ENCODE measurements around the gene PINLYP.

PINLYP gene

DNA sequence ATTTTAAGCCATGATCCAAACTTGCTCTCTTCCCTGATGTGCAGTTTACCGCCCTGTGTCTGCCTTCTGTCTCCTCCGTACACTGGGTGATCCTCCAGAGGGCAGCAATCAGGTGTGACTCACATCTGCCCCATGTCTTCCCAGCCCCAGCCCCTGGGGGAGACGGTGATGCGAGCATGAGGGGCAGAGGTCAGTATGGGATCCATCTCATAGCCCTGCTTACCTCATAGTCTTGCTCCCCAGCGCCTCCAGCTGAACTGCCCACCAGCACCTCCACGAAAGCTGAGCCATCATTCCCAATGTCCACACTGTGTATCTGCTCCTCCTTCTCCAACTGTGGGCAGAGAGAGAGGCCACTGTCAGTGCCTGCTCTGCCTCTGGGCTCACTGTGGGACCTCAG lies 14.9 kb upstream of the PINLYP start:
- TF ChIP-seq ZNF8 (CRISPR knock-in tag; IDR thresholded peaks at IDR 0.05) (no peak), GLIS3 (CRISPR knock-in tag; IDR thresholded peaks at IDR 0.05) (no peak), CSDC2 (CRISPR knock-in tag; IDR thresholded peaks at IDR 0.05) (no peak)
- ATAC-seq, result peak; percentile 30; the same call in 2 of the 3 replicates

DNA sequence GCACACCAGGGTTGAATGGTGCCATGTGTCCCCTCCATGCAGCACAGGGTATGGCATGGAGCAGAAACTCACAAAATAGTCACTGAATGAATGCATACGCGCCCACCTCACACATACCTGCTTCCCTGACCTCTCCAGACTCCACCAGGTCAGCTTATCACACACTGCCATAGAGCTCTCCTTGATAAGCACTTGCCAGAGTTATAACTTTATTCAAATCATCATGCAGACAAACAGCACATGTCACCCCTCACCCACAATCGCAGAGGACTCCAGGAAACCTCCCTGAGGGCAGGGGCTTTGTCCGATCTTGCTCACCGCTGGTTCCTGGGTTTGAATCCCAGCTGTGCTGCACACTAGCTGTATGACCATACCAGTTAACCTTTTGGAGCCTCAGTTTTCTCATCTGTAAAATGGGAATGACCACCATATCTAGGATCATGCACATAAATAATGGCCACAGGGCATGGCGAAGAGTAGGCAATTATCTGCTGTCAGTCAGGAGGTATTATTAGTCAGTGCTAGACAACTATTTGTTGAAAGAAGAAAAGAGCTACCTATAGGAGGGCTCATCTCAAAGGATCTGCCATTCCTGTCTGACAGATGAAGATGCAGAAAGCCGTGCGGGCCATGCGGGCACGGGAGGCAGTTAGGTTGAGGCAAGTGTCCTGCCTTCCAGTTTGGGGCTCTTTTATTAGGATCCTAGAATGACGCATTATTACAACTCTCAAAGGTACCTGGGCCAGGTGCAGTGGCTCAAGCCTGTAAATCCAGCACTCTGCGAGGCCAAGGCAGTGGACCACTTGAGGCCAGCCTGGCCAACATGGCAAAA lies 14.2 kb upstream of the PINLYP start:
- ATAC-seq, result no peak
- TF ChIP-seq PATZ1 (CRISPR knock-in tag; IDR thresholded peaks at IDR 0.05; ENCODE audit: borderline replicate concordance), result no peak
- TF ChIP-seq PPARA (CRISPR knock-in tag; IDR thresholded peaks at IDR 0.05; ENCODE audit: borderline replicate concordance), result no peak
- TF ChIP-seq TSHZ2 (CRISPR knock-in tag; IDR thresholded peaks at IDR 0.05), result no peak
- TF ChIP-seq BACH2 (CRISPR knock-in tag; IDR thresholded peaks at IDR 0.05; ENCODE audit: borderline replicate concordance), result no peak
- TF ChIP-seq CREB5 (CRISPR knock-in tag; IDR thresholded peaks at IDR 0.05; ENCODE audit: low read depth), result no peak
- no peak for TF ChIP-seq ZNF70 (CRISPR knock-in tag; IDR thresholded peaks at IDR 0.05)
- no peak for TF ChIP-seq SNAI2 (CRISPR knock-in tag; IDR thresholded peaks at IDR 0.05)
- TF ChIP-seq ZNF565 (CRISPR knock-in tag; conservative IDR thresholded peaks at IDR 0.05; ENCODE audit: low read depth), result no peak
- no peak for TF ChIP-seq ZFP30 (CRISPR knock-in tag; IDR thresholded peaks at IDR 0.05)
- TF ChIP-seq, protein P1, sequence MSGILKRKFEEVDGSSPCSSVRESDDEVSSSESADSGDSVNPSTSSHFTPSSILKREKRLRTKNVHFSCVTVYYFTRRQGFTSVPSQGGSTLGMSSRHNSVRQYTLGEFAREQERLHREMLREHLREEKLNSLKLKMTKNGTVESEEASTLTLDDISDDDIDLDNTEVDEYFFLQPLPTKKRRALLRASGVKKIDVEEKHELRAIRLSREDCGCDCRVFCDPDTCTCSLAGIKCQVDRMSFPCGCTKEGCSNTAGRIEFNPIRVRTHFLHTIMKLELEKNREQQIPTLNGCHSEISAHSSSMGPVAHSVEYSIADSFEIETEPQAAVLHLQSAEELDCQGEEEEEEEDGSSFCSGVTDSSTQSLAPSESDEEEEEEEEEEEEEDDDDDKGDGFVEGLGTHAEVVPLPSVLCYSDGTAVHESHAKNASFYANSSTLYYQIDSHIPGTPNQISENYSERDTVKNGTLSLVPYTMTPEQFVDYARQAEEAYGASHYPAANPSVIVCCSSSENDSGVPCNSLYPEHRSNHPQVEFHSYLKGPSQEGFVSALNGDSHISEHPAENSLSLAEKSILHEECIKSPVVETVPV (CRISPR knock-in tag; IDR thresholded peaks at IDR 0.05), result no peak
- no peak for TF ChIP-seq ZNF8 (CRISPR knock-in tag; IDR thresholded peaks at IDR 0.05)
- TF ChIP-seq ISL1 (CRISPR knock-in tag; IDR thresholded peaks at IDR 0.05), result no peak
- TF ChIP-seq GLIS3 (CRISPR knock-in tag; IDR thresholded peaks at IDR 0.05), result no peak
- TF ChIP-seq OSR1 (CRISPR knock-in tag; IDR thresholded peaks at IDR 0.05), result no peak
- TF ChIP-seq ZC3H10 (CRISPR knock-in tag; IDR thresholded peaks at IDR 0.05), result no peak

GRCh38 chr19:43562226-43562697 lies 13.3 kb upstream of the PINLYP start:
- no peak for ATAC-seq
- TF ChIP-seq RARB (CRISPR knock-in tag; IDR thresholded peaks at IDR 0.05), result no peak
- no peak for TF ChIP-seq ZFP3 (CRISPR knock-in tag; IDR thresholded peaks at IDR 0.05)
- no peak for TF ChIP-seq CSDC2 (CRISPR knock-in tag; IDR thresholded peaks at IDR 0.05)
- no peak for TF ChIP-seq CREB5 (CRISPR knock-in tag; IDR thresholded peaks at IDR 0.05; ENCODE audit: low read depth)
- TF ChIP-seq, protein P1 (CRISPR knock-in tag; IDR thresholded peaks at IDR 0.05), result no peak
- TF ChIP-seq, protein P2, sequence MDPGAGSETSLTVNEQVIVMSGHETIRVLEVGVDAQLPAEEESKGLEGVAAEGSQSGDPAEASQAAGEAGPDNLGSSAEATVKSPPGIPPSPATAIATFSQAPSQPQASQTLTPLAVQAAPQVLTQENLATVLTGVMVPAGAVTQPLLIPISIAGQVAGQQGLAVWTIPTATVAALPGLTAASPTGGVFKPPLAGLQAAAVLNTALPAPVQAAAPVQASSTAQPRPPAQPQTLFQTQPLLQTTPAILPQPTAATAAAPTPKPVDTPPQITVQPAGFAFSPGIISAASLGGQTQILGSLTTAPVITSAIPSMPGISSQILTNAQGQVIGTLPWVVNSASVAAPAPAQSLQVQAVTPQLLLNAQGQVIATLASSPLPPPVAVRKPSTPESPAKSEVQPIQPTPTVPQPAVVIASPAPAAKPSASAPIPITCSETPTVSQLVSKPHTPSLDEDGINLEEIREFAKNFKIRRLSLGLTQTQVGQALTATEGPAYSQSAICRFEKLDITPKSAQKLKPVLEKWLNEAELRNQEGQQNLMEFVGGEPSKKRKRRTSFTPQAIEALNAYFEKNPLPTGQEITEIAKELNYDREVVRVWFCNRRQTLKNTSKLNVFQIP (CRISPR knock-in tag; IDR thresholded peaks at IDR 0.05; ENCODE audit: borderline replicate concordance, low read depth), result no peak
- TF ChIP-seq PPARA (CRISPR knock-in tag; IDR thresholded peaks at IDR 0.05; ENCODE audit: borderline replicate concordance), result no peak
- TF ChIP-seq SNAI2 (CRISPR knock-in tag; IDR thresholded peaks at IDR 0.05), result no peak
- no peak for TF ChIP-seq ZNF8 (CRISPR knock-in tag; IDR thresholded peaks at IDR 0.05)
- TF ChIP-seq PATZ1 (CRISPR knock-in tag; IDR thresholded peaks at IDR 0.05; ENCODE audit: borderline replicate concordance), result no peak
- no peak for TF ChIP-seq ISL1 (CRISPR knock-in tag; IDR thresholded peaks at IDR 0.05)
- TF ChIP-seq ESRRG (CRISPR knock-in tag; IDR thresholded peaks at IDR 0.05), result no peak
- no peak for TF ChIP-seq ZNF70 (CRISPR knock-in tag; IDR thresholded peaks at IDR 0.05)
